K562 (cell line): ENCODE results near the gene GPHN. TPM values are rescaled to one million over a fixed set of nuclear protein-coding genes. Genes with fewer than 3 reads are reported as not detected.
A peak's percentile ranks its signal among the peaks of the same experiment; 100 is the strongest.

ENCODE experiments used
- HDAC6 ChIP-seq: IDR thresholded peaks from 2 replicates; pipeline ENCODE4 v1.6.1; 2012; ENCODE audit warnings: low read depth, mild to moderate bottlenecking, control low read depth, inconsistent platforms, low read length, moderate library complexity
- KDM4B ChIP-seq, 2 experiments: fragments of 450-650 bp in 1 of 2; sonication (generic) in 1 of 2; IDR thresholded peaks; 2 replicates each; pipeline ENCODE4 v1.6.1; 2016 to 2017; ENCODE audit warnings: borderline replicate concordance in 2 of 2, antibody characterized with exemption in 1 of 2, low read depth in 1 of 2, mild to moderate bottlenecking in 1 of 2
- RB1 ChIP-seq: fragments of 450-650 bp; IDR thresholded peaks from 2 replicates; pipeline ENCODE4 v1.6.1; 2017; ENCODE audit warnings: low read depth, mild to moderate bottlenecking
- polyA plus RNA-seq, 8 experiments: library from polyadenylated mRNA; depleted of rRNA in 4 of 8; stranded (reverse) in 5 of 8; unstranded in 3 of 8; fragments of >200 nt; fragmentation: Nextera tagmentation in 2 of 8; fragmentation: Illumina TruSeq in 1 of 8; extraction: Ambion mirVana in 2 of 8; extraction: Trizol in 1 of 8; gene quantifications; 2 replicates each; pipeline versions ENCODE4 v1.2.1 to v1.2.3, GENCODE V29; 2011 to 2014; ENCODE audit warnings: inconsistent platforms in 1 of 8, missing spikeins in 1 of 8
- total RNA-seq, 7 experiments: library from RNA; depleted of rRNA in 6 of 7; stranded (reverse); fragments of >200 nt in 6 of 7; fragmentation: Illumina TruSeq in 2 of 7; extraction: Trizol in 2 of 7; gene quantifications; 2 replicates each; pipeline versions ENCODE4 v1.2.1 to v1.2.3, GENCODE V29; 2011 to 2021; ENCODE audit warnings: low replicate concordance in 1 of 7
- TF ChIP-seq, protein P1 (sequence below): fragments of 450-650 bp; IDR thresholded peaks from 2 replicates; pipeline ENCODE4 v1.6.1; 2017; ENCODE audit warnings: mild to moderate bottlenecking, moderate library complexity
- TF ChIP-seq, protein P2 (sequence below), 2 experiments: IDR thresholded peaks; 2 replicates each; pipeline ENCODE4 v1.6.1; 2011; ENCODE audit warnings: borderline replicate concordance in 1 of 2, control low read depth in 1 of 2, low read depth in 1 of 2, low read length in 1 of 2, mild to moderate bottlenecking in 1 of 2, mixed read lengths in 1 of 2, moderate library complexity in 1 of 2; ENCODE audit not compliant: insufficient read depth in 1 of 2, insufficient read length in 1 of 2, poor library complexity in 1 of 2, severe bottlenecking in 1 of 2; ENCODE audit errors: extremely low read depth in 1 of 2
- TF ChIP-seq, protein P3 (sequence below): fragments of 200-800 bp; sonication (Bioruptor generic); IDR thresholded peaks from 2 replicates; pipeline ENCODE4 v1.6.1; 2017; ENCODE audit warnings: missing genetic modification characterization, missing compliant biosample characterization
- TF ChIP-seq, protein P4 (sequence below): fragments of 450-650 bp; IDR thresholded peaks from 2 replicates; pipeline ENCODE4 v1.6.1; 2016; ENCODE audit warnings: mild to moderate bottlenecking, moderate library complexity

Gene GPHN
- total and polyA plus RNA-seq, 9 of the 15 experiments (the other 6 are each of a cell fraction or from before 2014, with no cell fraction given) = 5.9 to 16.0 (median 11.4) TPM

DNA sequence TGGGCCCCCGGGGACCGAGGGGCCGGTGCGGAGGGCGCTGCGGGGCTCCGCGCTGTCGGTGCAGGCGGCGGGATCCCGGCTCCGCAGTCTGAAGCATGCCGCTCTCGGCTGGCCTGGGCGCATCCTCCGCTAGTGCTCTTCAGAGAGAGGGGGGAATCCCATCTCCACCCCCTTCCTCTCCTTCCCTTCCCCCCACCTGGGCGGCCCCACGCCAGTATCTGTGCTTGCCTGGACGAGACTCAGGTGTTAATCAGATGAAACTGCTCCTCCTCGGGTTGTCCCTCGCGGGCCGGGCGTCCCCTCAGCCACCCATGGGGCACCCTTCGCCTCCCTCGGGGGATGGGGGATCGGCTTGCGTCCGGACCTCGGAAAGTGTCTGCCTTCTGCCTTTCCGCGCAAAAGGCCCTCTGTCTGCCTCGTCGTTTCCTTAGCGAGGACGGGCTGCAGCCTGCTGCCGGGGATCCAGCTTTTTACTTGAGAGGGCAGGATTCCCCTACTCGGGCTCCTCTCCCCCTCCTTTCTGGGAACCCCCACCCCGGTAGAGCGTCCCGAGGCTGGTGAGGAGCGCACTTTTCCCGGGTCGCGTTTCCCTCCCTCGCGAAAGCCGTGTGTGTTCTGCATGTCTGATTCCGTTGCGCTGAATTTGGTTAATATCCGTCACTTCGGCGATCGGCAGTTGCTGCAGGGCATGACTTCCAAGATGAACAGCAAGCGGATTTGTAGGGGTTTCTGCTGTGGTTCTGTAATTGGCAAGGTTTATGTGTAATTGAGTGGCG is 1.1 kb downstream of the GPHN start (continued):
- TF ChIP-seq, protein P1, sequence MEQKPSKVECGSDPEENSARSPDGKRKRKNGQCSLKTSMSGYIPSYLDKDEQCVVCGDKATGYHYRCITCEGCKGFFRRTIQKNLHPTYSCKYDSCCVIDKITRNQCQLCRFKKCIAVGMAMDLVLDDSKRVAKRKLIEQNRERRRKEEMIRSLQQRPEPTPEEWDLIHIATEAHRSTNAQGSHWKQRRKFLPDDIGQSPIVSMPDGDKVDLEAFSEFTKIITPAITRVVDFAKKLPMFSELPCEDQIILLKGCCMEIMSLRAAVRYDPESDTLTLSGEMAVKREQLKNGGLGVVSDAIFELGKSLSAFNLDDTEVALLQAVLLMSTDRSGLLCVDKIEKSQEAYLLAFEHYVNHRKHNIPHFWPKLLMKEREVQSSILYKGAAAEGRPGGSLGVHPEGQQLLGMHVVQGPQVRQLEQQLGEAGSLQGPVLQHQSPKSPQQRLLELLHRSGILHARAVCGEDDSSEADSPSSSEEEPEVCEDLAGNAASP = no peak
- TF ChIP-seq HDAC6 (no peak), RB1 (no peak), KDM4B (IDR thresholded peaks at IDR 0.05; ENCODE audit: borderline replicate concordance in 2 of 2, low read depth in 1 of 2) (no peak)
- TF ChIP-seq, protein P2, sequence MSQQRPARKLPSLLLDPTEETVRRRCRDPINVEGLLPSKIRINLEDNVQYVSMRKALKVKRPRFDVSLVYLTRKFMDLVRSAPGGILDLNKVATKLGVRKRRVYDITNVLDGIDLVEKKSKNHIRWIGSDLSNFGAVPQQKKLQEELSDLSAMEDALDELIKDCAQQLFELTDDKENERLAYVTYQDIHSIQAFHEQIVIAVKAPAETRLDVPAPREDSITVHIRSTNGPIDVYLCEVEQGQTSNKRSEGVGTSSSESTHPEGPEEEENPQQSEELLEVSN (IDR thresholded peaks at IDR 0.05; ENCODE audit: borderline replicate concordance in 1 of 2, extremely low read depth in 1 of 2, insufficient read depth in 1 of 2, insufficient read length in 1 of 2, low read depth in 1 of 2, low read length in 1 of 2, poor library complexity in 1 of 2, severe bottlenecking in 1 of 2) = peak in 1 of 2 experiments; percentile 41
- TF ChIP-seq, protein P3, sequence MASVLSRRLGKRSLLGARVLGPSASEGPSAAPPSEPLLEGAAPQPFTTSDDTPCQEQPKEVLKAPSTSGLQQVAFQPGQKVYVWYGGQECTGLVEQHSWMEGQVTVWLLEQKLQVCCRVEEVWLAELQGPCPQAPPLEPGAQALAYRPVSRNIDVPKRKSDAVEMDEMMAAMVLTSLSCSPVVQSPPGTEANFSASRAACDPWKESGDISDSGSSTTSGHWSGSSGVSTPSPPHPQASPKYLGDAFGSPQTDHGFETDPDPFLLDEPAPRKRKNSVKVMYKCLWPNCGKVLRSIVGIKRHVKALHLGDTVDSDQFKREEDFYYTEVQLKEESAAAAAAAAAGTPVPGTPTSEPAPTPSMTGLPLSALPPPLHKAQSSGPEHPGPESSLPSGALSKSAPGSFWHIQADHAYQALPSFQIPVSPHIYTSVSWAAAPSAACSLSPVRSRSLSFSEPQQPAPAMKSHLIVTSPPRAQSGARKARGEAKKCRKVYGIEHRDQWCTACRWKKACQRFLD (CRISPR knock-in tag) = 0 out of 2 replicates have a peak, but pooled peaks have one; percentile 6
- TF ChIP-seq, protein P4, sequence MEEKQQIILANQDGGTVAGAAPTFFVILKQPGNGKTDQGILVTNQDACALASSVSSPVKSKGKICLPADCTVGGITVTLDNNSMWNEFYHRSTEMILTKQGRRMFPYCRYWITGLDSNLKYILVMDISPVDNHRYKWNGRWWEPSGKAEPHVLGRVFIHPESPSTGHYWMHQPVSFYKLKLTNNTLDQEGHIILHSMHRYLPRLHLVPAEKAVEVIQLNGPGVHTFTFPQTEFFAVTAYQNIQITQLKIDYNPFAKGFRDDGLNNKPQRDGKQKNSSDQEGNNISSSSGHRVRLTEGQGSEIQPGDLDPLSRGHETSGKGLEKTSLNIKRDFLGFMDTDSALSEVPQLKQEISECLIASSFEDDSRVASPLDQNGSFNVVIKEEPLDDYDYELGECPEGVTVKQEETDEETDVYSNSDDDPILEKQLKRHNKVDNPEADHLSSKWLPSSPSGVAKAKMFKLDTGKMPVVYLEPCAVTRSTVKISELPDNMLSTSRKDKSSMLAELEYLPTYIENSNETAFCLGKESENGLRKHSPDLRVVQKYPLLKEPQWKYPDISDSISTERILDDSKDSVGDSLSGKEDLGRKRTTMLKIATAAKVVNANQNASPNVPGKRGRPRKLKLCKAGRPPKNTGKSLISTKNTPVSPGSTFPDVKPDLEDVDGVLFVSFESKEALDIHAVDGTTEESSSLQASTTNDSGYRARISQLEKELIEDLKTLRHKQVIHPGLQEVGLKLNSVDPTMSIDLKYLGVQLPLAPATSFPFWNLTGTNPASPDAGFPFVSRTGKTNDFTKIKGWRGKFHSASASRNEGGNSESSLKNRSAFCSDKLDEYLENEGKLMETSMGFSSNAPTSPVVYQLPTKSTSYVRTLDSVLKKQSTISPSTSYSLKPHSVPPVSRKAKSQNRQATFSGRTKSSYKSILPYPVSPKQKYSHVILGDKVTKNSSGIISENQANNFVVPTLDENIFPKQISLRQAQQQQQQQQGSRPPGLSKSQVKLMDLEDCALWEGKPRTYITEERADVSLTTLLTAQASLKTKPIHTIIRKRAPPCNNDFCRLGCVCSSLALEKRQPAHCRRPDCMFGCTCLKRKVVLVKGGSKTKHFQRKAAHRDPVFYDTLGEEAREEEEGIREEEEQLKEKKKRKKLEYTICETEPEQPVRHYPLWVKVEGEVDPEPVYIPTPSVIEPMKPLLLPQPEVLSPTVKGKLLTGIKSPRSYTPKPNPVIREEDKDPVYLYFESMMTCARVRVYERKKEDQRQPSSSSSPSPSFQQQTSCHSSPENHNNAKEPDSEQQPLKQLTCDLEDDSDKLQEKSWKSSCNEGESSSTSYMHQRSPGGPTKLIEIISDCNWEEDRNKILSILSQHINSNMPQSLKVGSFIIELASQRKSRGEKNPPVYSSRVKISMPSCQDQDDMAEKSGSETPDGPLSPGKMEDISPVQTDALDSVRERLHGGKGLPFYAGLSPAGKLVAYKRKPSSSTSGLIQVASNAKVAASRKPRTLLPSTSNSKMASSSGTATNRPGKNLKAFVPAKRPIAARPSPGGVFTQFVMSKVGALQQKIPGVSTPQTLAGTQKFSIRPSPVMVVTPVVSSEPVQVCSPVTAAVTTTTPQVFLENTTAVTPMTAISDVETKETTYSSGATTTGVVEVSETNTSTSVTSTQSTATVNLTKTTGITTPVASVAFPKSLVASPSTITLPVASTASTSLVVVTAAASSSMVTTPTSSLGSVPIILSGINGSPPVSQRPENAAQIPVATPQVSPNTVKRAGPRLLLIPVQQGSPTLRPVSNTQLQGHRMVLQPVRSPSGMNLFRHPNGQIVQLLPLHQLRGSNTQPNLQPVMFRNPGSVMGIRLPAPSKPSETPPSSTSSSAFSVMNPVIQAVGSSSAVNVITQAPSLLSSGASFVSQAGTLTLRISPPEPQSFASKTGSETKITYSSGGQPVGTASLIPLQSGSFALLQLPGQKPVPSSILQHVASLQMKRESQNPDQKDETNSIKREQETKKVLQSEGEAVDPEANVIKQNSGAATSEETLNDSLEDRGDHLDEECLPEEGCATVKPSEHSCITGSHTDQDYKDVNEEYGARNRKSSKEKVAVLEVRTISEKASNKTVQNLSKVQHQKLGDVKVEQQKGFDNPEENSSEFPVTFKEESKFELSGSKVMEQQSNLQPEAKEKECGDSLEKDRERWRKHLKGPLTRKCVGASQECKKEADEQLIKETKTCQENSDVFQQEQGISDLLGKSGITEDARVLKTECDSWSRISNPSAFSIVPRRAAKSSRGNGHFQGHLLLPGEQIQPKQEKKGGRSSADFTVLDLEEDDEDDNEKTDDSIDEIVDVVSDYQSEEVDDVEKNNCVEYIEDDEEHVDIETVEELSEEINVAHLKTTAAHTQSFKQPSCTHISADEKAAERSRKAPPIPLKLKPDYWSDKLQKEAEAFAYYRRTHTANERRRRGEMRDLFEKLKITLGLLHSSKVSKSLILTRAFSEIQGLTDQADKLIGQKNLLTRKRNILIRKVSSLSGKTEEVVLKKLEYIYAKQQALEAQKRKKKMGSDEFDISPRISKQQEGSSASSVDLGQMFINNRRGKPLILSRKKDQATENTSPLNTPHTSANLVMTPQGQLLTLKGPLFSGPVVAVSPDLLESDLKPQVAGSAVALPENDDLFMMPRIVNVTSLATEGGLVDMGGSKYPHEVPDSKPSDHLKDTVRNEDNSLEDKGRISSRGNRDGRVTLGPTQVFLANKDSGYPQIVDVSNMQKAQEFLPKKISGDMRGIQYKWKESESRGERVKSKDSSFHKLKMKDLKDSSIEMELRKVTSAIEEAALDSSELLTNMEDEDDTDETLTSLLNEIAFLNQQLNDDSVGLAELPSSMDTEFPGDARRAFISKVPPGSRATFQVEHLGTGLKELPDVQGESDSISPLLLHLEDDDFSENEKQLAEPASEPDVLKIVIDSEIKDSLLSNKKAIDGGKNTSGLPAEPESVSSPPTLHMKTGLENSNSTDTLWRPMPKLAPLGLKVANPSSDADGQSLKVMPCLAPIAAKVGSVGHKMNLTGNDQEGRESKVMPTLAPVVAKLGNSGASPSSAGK = peak; percentile 33; the same call in 1 of the 2 replicates
